ENCODE results near the gene METRN.
"Not testable (repeated sequence)": the region's sequence is repeated elsewhere in the genome, so short reads cannot be mapped to it uniquely, and the experiment has no call there.

The METRN gene

GRCh38 chr16:678209-678857 lies 36.6 kb upstream of the METRN start:
- DNase-seq: no peak

- peak in 3 of 6 experiments; percentile 41 to 80 (median 62) for DNase-seq
These were observed 35.8 kb upstream of the METRN start for GRCh38 chr16:678858-679813.

- DNase-seq: peak; percentile 75 to 96 (median 91)
These were observed 34.9 kb upstream of the METRN start, which contains the start of gene STUB1 for GRCh38 chr16:679814-680624. TSS of gene STUB1 (plus strand) at chr16:680410. CDS start at chr16:680526, 116 bp downstream.

GRCh38 chr16:680625-680945 lies 34.3 kb upstream of the METRN start:
- DNase-seq: no peak

- no peak for DNase-seq
These were observed 33.8 kb upstream of the METRN start for GRCh38 chr16:680967-681745.

- DNase-seq: no peak
These were observed 33.0 kb upstream of the METRN start for GRCh38 chr16:681746-682427.

GRCh38 chr16:682493-683395 lies 32.2 kb upstream of the METRN start:
- DNase-seq: no peak

- no peak for DNase-seq
These were observed 31.4 kb upstream of the METRN start for GRCh38 chr16:683396-684070.

- DNase-seq: peak; percentile 85 to 95 (median 89)
These were observed 30.7 kb upstream of the METRN start, which contains the start of gene JMJD8 for GRCh38 chr16:684071-684794. TSS of gene JMJD8 (minus strand) at chr16:684334. CDS start at chr16:684319, 15 bp downstream.

- no peak for DNase-seq
These were observed 29.8 kb upstream of the METRN start for GRCh38 chr16:684961-685696.

- no peak for DNase-seq
These were observed 29.0 kb upstream of the METRN start for GRCh38 chr16:685967-686366.

- no peak for DNase-seq
These were observed 28.3 kb upstream of the METRN start for GRCh38 chr16:686459-687260.

GRCh38 chr16:687499-687898 lies 27.4 kb upstream of the METRN start:
- no peak for DNase-seq

- DNase-seq: no peak
These were observed 25.6 kb upstream of the METRN start for GRCh38 chr16:689175-689897.

- not testable (repeated sequence) for DNase-seq
These were observed 23.7 kb upstream of the METRN start for GRCh38 chr16:691242-691641.

- DNase-seq: no peak
These were observed 22.4 kb upstream of the METRN start for GRCh38 chr16:692356-693108.

Data from stimulated activated naive CD4-positive, alpha-beta T cell (primary cell).